Measurements from ENCODE around the gene ZFP64.

DNA sequence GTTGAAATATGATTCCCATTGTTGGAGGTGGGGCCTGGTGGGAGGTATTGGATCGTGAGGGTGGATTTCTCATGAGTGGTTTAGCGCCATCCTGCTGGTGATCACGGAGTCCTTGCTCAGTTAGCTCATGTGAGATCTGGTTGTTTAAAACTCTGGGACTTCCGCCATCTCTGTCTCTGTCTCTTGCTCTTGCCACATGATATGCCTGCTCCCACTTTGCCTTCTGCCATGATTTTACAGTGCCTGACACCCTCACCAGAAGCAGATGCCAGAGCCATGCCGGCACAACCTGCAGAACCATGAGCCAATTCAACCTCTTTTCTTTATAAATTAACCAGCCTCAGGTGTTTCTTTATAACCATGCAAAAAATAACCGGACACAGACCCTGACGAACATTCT lies 44.7 kb upstream of the ZFP64 start:
- TF ChIP-seq, protein P1, sequence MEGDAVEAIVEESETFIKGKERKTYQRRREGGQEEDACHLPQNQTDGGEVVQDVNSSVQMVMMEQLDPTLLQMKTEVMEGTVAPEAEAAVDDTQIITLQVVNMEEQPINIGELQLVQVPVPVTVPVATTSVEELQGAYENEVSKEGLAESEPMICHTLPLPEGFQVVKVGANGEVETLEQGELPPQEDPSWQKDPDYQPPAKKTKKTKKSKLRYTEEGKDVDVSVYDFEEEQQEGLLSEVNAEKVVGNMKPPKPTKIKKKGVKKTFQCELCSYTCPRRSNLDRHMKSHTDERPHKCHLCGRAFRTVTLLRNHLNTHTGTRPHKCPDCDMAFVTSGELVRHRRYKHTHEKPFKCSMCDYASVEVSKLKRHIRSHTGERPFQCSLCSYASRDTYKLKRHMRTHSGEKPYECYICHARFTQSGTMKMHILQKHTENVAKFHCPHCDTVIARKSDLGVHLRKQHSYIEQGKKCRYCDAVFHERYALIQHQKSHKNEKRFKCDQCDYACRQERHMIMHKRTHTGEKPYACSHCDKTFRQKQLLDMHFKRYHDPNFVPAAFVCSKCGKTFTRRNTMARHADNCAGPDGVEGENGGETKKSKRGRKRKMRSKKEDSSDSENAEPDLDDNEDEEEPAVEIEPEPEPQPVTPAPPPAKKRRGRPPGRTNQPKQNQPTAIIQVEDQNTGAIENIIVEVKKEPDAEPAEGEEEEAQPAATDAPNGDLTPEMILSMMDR (IDR thresholded peaks at IDR 0.05 in 2 of 3, conservative IDR thresholded peaks at IDR 0.05 in 1 of 3; ENCODE audit: borderline replicate concordance in 1 of 3, insufficient read depth in 1 of 3, low read depth in 2 of 3, low read length in 2 of 3) = no peak
- TF ChIP-seq POLR2A (IDR thresholded peaks at IDR 0.05; ENCODE audit: borderline replicate concordance, extremely low read depth, insufficient read depth, insufficient read length) = no peak

Data from HCT116 (cell line).